GM12891 (cell line): ENCODE measurements around the gene WBP2NL.

Experiments used
- POLR2A ChIP-seq: IDR thresholded peaks from 2 replicates; pipeline ENCODE4 v1.6.1; 2011; ENCODE audit warnings: low read depth, low read length, control low read depth
- SPI1 ChIP-seq: IDR thresholded peaks from 2 replicates; pipeline ENCODE4 v1.6.1; 2011; ENCODE audit warnings: low read depth, low read length, control low read depth
- TAF1 ChIP-seq: IDR thresholded peaks from 2 replicates; pipeline ENCODE4 v1.6.1; 2011; ENCODE audit warnings: low read depth, low read length, control low read depth

DNA sequence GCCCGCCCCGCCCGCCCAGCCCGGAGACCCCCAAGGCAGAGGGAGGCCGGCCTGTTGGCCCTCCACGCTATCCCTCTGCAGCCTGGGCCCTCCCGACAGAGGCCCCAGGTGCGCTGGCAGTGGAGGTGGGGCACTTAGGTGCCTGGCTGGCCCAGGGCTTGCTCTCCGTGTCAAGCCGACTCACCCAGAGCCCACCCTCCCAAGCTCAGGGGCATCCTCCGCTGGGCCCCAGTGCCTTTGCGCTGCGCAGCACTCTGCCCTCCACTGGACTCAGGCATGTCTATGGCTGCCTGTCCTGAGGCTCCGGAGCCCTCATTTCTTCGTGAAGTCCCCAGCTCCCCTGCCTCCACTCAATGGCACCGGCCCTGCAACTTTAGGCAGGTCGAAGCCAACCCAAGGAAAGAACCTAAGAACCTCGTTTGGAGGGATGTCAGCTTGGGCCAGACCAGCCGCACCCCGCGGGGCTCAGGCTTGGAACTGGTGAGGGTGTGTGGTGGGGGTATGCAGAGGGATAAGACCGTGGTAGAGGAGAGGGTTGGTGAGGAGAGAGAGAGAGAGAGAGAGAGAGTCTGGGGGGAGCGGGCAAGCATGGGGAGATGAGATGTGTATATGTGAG, 40.5 kb upstream of the WBP2NL start:
- TF ChIP-seq SPI1 = no peak
- TF ChIP-seq TAF1 = 0 out of 2 replicates have a peak, but pooled peaks have one; percentile 2
- TF ChIP-seq POLR2A = no peak
